ENCODE data around the gene C7orf25.
A peak's percentile ranks its signal among the peaks of the same experiment; 100 is the strongest.

Gene C7orf25

DNA sequence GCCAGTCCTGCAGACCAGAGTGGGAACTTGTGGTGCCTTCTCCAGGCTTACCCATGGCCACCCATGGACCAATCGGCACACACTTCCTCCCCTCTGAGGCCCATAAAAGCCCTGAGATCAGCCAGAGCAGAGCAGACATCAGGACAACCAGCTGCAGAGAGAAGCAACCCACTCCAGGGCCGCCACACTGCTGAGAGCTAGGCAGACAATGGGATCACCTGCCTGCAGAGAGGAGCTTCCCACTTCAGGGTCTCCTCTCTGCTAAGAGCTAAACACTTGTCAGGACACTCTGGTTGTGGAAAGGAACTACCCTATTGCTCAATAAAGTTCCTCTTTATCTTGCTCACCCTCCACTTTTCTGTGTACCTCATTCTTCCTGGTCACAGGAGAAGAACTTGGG is 34.0 kb downstream of the C7orf25 start:
- no peak for DNase-seq (ENCODE audit: low read depth)

DNA sequence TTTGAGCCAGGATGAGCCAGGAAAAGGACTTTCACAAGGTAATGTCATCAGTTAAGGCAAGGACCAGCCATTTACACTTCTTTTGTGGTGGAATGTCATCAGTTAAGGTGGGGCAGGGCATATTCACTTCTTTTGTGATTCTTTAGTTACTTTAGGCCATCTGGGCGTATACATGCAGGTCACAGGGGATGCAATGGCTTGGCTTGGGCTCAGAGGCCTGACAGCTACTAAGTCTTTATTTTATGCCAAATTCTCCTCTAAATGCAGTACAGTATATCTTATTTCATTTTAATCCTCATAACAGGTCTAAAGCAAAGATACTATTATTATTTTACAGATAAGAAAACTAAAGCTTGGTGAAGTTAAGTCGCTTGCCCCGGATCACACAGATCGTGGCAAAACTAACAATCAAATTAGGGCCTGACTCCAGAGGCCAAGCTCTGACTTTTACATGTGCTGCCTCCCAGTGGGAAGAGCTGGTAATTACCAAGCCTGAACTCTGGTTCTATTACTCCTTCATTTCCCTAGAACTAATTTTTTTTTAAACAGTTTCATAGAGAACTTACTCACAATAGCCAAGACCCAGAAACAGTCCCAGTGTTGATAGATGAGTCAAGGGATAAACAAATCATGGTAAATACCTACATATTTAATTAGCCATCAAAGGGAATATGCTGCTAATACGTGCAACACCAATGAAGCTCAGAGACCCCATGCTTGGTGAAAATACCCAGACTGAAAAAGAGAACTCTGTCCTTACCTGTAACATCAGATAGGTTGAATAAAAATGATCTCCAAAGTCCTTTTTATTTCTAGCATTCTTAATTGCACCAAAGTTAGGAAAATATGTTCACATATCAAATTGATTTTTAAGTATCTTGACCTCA is 35.4 kb downstream of the C7orf25 start:
- DNase-seq (ENCODE audit: low read depth), result peak; percentile 71

DNA sequence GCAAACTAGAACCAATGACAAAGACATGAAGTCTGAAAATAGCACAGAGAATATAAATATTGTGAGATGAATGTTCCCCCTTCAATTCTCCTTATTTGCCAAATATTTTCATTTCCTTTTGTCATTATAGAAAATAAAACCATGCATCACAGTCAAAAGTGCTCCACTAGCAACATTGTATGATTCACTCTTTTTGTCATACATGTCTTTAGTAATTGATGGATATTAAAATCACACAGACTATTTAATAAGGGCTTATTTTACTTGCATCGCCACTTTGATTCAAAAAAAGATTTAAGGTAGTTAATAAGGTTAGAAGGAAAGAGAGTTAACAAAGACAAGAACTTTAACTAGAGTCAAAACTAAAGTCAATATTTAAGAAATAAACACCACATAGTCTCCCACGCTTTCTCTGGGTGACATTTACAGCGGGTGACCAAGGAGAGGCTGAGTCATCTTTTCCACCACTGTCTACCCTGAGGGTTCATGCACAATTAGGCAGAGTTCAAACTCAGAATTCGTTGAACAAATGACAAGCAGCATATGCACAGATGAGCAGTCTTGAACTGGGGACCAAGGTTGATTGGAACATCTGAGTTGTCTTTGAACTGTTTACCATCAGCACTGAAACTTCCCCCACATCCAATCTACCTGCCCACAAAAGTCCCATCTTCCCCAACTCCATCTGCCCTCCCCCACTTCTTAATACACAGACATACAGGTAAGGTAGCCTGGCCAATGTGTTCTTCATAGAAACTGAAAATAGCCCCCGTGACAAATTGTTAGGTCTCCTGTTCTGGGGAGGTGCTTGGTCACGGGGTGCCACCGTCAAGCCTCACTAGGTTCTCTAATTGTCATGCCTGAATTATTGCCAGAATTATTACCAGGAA is 42.5 kb downstream of the C7orf25 start:
- DNase-seq (ENCODE audit: low read depth), result peak; percentile 68

DNA sequence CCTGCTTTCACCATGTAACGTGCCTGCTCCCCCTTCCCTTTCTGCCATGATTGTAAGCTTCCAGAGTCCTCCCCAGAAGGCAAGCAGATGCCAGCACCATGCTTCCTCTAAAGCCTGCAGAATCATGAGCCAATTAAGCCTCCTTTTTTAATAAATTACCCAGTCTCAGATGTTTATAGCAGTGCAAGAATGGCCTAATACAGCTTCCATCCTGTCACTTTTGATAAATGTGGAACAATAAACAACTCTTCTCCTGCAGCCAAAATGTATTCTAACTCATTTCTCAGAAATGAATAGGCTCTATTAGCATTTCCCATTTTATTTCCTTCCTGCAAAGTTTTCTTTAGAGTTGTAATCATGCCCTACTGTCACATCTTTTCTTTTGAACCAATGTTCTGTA is 43.4 kb downstream of the C7orf25 start:
- DNase-seq (ENCODE audit: low read depth), result peak; percentile 34

Data from EH (cell line).